Stimulated activated effector memory CD8-positive, alpha-beta T cell treated with anti-CD3 and anti-CD28 coated beads, Interleukin-12 subunit alpha, Interleukin-12 subunit beta, amount 100 ng/mL, for 72 hours (primary cell): ENCODE measurements around the gene PREP.
"Not testable (repeated sequence)": the region's sequence is repeated elsewhere in the genome, so short reads cannot be mapped to it uniquely, and the experiment has no call there.

ENCODE experiments used
- ATAC-seq: fragments of 150-1000 bp; cut with Tn5 transposase; 2 replicates; pipeline ENCODE4 v1.10.0; 2021
- DNase-seq, 2 donors: peaks; one replicate each; pipeline ENCODE4 v3.0.0; 2021 to 2022; ENCODE audit warnings: low spot score in 2 of 2
- H3K27ac Mint-ChIP-seq: one replicate; pipeline ENCODE4 v1.8.0; 2022; ENCODE audit warnings: mild to moderate bottlenecking, mixed read lengths
- H3K36me3 Mint-ChIP-seq: one replicate; pipeline ENCODE4 v1.8.0; 2022; ENCODE audit warnings: mild to moderate bottlenecking, mixed read lengths
- H3K4me1 Mint-ChIP-seq: one replicate; pipeline ENCODE4 v1.8.0; 2022; ENCODE audit warnings: mixed read lengths
- H3K4me3 Mint-ChIP-seq: one replicate; pipeline ENCODE4 v1.8.0; 2022; ENCODE audit warnings: mild to moderate bottlenecking, mixed read lengths
- H3K9me3 Mint-ChIP-seq: one replicate; pipeline ENCODE4 v1.8.0; 2022; ENCODE audit warnings: mixed read lengths

PREP gene

DNA sequence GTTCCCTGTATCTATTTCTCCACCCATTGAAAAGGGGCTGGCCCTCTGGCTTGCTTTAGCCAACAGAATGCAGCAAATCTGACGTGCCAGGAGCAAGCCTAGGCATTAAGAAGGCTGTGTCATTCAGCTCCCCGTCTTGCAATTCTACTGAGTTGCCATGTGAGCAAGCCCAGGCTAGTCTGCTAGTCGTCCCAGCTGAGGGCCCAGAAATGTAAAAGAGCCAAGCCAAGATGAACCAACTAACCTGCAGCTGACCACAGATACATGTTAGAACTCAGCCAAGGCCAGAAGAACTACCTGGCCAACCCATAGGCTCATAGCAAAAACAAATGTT is 30.1 kb downstream of the PREP start:
- no peaks in the 10 kb centered on the region for H3K9me3 Mint-ChIP-seq
- H3K36me3 Mint-ChIP-seq: peaks cover 84% of the 10 kb centered on the region
- no peak overlapping the region for H3K27ac Mint-ChIP-seq
- peaks cover 3% of the 10 kb centered on the region for H3K4me1 Mint-ChIP-seq
- no peak overlapping the region for H3K4me3 Mint-ChIP-seq
- no peak for ATAC-seq
- no peak for DNase-seq

DNA sequence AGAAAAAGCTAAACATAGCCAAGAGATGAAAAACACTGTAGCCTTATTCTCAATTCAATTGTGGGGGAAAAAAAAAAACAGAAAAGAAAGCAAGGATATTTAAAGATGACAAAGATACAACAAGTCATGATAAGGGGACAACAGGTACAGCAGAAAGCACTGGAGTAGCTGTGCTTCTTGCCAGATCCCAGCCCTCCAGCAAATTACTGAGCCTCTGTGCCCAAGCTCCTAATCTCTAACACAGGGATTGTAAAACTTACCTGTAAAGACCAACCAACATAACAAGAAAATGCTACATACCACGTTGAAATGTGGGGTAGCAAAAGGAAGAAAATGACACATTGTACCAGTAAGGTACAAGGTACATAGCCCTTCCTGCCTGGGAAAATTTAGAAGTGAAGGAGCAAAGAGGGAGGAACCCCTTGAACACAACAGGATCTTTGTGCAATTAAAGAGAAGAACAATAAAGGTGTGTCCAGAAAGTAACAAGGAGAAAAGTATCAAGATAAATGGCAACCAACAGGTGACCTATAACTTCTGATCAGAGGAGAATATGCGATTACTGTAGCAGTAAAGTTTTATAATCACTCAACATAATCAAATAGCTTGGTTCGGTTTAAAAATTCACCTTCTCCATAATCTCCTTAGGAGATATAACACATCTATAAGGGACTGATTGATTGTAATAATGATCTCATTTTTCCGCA is 30.6 kb downstream of the PREP start:
- ATAC-seq (no peak), DNase-seq (no peak)
- Mint-ChIP-seq H3K4me1 (peaks cover 1% of the 10 kb centered on the region), H3K9me3 (no peaks in the 10 kb centered on the region), H3K4me3 (no peak overlapping the region), H3K27ac (no peak overlapping the region), H3K36me3 (peaks cover 85% of the 10 kb centered on the region)

DNA sequence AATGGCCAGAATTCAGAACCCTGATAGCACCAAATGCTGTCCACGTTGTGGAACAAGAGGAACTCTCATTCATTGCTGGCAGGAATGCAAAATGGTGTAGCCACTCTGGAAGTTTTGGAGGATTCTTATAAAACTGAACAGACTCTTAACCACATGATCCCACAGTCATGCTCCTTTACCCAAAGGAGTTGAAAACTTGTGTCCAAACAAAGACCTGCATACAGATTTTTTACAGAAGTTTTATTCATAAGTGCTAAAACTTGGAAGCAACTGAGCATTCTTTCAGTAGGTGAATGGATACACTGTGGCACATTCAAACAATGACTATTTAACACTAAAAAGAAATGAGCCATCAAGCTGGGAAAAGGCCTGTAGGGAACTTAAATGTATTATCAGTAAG is 32.5 kb downstream of the PREP start:
- Mint-ChIP-seq H3K27ac (no peak overlapping the region), H3K36me3 (peaks cover 93% of the 10 kb centered on the region), H3K9me3 (no peaks in the 10 kb centered on the region), H3K4me3 (no peak overlapping the region), H3K4me1 (peaks cover 10% of the 10 kb centered on the region)
- DNase-seq: no peak
- no peak for ATAC-seq

DNA sequence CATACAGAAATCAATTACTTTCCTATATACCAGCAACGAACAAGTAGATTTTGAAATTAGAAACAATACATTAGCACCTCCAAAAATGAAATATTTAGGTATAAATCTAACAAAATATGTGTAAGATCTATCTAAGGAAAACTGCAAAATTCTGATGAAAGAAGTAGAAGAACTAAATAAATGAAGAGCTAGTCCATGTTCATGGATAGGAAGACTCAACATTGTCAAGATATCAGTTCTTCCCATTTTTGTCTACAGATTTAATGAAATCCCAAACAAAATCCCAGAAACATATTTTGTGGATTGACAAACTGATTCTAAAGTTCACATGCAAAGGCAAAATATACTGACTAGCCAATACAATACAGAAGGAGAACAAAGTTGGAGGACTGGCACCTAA is 33.7 kb downstream of the PREP start:
- DNase-seq (no peak), ATAC-seq (no peak)
- H3K4me1 Mint-ChIP-seq: peaks cover 16% of the 10 kb centered on the region
- H3K36me3 Mint-ChIP-seq: peaks cover 95% of the 10 kb centered on the region
- H3K9me3 Mint-ChIP-seq: no peaks in the 10 kb centered on the region
- no peak overlapping the region for H3K4me3 Mint-ChIP-seq
- no peak overlapping the region for H3K27ac Mint-ChIP-seq

DNA sequence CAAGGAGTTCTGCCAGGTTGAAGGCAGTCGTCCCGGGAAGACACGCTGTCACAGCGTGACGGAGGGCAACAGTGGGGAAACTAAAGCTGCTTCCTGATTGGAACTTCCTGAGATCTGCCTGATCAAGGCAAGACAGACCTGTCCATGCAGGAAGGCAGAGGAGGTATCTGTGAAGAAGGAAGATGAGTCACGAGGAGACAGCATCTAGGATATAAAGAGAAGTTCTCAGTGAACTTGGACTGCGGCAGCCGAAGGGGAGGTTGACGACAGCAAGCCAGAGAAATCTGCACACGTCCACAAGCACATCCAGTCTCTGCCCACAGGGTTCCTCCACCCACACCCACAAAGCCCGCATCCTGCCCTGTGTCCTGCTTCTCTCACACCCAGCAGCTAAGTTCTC is 38.6 kb downstream of the PREP start:
- Mint-ChIP-seq H3K27ac (peak overlapping the region; percentile 70), H3K4me1 (peaks cover 35% of the 10 kb centered on the region), H3K9me3 (no peaks in the 10 kb centered on the region), H3K4me3 (peak overlapping the region; percentile 12), H3K36me3 (peaks cover 75% of the 10 kb centered on the region)
- DNase-seq (no peak), ATAC-seq (peak; percentile 71)

DNA sequence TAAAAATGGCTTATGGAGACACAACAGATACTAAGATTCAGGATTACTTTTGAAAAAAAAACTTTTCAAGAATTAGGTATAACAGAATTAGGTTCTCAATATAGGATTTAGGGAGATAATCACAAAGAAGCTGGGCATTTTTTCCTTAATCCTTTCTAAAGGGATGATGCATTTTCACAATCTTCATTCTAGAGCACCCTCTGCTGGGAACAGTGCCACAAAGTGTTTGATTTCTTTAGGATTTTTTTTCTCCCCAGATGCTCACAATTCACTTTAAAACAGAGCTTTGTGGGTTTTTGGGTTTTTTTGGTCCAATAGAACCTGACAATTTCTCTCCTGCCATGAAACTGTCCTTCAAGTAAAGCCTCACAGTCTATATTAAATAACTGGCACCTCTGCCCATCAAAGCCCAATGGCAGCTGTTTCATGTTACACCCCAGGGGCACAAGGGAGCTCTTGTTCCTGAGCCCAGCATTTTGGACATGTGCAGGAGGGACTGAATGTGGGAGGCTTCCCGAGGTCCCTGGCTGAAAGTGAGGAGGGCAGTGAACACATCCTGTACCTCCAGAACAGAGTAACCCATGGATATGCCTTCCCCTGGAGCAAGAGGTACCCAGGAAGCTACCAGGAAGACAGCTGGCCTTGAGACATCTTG is 39.7 kb downstream of the PREP start:
- DNase-seq (no peak), ATAC-seq (no peak)
- Mint-ChIP-seq H3K4me3 (no peak overlapping the region), H3K27ac (peak overlapping the region; percentile 70), H3K9me3 (no peaks in the 10 kb centered on the region), H3K36me3 (peaks cover 72% of the 10 kb centered on the region), H3K4me1 (peaks cover 40% of the 10 kb centered on the region)

DNA sequence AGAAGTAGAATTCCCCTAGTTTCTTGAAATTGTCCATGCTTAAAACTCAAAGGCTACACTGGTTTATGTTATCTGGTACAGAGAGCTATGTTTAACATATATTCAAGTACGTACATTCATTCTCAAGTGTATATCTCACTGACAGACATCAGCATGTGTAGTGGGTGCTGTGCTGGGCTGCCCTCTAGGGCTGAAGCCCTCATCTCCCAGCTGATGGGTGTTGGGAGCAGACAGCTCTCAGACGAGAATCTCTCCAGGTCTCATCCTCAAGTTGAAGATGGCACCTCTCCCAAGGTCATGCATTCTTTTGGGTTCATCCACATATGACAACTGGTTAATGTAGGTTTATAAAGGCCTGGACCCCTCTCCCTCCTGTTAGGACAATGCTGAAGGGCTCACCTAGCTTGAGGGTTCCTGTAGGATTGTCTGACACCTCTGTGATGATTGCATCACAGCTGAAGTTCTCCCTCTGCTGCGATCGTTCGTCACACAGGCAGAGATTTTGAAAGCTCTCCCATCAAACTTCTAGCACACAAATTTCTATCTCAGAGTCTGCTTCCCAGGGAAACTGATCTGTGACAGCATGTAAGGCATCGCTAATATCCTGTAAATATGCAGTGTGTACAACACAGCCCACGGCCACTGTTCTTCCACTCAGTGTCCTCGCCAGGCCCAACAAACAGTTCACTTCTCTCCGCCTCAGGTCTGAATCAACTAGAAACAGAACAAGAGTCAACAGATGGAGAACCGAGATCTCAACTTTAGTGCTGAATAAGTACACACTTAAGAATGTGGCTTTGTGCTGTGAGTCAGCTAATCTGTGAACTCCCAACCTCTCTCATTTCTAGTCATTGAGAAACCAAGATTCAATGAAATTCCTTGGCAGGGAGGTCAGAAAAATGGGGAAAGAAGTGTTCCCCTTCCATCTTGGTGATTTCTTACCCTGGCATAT is 43.2 kb downstream of the PREP start:
- DNase-seq: no peak
- peaks cover 29% of the 10 kb centered on the region for H3K4me1 Mint-ChIP-seq
- ATAC-seq: peak; percentile 91
- H3K36me3 Mint-ChIP-seq: peaks cover 69% of the 10 kb centered on the region
- peak overlapping the region; percentile 35 for H3K4me3 Mint-ChIP-seq
- H3K9me3 Mint-ChIP-seq: no peaks in the 10 kb centered on the region
- peak overlapping the region; percentile 60 for H3K27ac Mint-ChIP-seq

DNA sequence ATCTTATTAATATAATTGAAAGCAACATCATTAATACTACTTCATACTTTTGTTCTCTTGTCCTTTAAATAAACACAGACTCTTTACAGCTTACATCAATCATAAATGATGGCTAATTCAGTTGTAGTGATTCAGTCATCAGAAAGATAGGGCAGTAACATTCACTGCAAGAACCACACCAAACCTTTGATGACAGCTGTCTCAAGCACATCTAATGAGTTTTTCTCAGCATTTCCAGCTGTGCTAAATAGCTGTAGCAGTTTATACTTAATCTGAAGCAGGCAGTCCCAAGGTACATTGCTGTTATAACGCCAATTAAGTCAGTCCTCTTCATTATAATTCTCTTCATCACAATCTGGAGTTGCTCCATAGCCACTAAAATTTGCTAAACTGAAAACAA is 45.7 kb downstream of the PREP start:
- Mint-ChIP-seq H3K4me1 (peaks cover 16% of the 10 kb centered on the region), H3K36me3 (peaks cover 79% of the 10 kb centered on the region), H3K4me3 (no peak overlapping the region), H3K9me3 (no peaks in the 10 kb centered on the region), H3K27ac (no peak overlapping the region)
- ATAC-seq: no peak
- no peak for DNase-seq

DNA sequence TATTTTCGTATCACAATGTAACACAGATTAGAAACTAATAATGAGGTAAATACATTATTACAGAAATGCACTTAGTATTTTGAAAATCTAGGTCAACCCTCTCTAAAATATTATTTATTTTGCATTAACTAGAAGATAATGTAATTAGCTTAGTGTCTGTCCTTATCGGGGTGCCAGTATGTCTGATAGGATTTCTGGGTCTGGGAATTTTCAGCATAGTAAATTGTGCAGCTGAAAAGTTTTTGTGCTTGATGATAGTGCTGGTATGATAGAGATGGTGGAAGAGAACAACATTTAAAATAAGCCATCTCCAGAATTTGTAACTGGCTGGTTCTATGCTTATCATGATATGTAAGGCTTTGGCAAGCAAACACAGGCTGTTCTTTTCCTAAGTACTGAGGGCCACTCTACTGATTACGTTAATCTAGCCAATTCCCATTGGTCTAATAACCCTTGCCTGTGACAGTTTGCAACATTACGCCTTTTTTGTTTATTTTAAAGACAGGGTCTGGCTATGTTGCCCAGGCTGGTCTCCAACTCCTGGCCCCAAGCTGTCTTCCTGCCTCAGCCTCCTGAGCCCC is 50.8 kb downstream of the PREP start:
- Mint-ChIP-seq H3K9me3 (no peaks in the 10 kb centered on the region), H3K36me3 (peaks cover 90% of the 10 kb centered on the region), H3K4me1 (no peaks in the 10 kb centered on the region), H3K4me3 (no peak overlapping the region), H3K27ac (no peak overlapping the region)
- ATAC-seq: no peak
- no peak for DNase-seq

DNA sequence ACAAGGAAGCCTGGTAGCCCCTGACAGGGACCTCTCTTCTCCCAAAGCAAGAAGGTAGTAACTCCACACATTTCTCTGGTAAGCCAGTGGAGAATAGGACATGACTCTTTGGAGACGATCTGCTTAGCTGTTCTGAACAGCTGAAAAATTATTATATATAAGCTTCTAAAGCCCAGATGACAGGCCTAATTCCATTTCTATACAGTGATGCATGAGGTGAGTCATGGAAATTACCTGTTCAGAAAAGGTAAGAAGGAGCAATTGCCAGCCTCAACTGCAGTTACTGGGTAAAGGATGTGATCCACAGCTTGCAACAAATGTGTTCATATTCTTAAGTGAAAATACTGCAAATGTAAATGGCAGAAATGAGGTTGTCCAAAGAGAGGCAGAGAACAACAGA is 54.0 kb downstream of the PREP start:
- Mint-ChIP-seq H3K9me3 (no peaks in the 10 kb centered on the region), H3K36me3 (peaks cover 64% of the 10 kb centered on the region), H3K4me1 (peaks cover 7% of the 10 kb centered on the region), H3K4me3 (no peak overlapping the region), H3K27ac (no peak overlapping the region)
- ATAC-seq (no peak), DNase-seq (no peak)

DNA sequence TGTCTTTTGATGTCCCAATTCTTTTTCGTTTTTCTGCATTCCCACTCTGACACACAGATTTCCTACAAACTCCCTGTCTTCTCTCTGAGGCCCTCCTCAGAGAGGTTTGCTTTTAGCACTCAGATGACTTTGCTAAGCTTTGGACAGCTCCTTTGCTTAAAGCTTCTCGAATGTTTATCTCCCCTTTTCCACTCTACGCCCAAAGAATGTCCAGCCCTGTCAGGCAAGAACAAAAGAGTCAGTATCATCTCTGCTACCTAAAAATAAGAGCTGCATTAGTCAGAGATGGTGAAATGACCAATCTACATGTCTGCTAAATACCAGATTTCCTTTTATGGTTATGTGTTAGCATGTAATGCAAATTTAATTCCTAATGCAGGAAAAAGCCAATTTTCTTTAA is 56.8 kb downstream of the PREP start:
- H3K4me3 Mint-ChIP-seq: no peak overlapping the region
- H3K4me1 Mint-ChIP-seq: peaks cover 21% of the 10 kb centered on the region
- H3K9me3 Mint-ChIP-seq: no peaks in the 10 kb centered on the region
- ATAC-seq: peak; percentile 59
- H3K27ac Mint-ChIP-seq: no peak overlapping the region
- DNase-seq: no peak
- H3K36me3 Mint-ChIP-seq: peaks cover 41% of the 10 kb centered on the region

DNA sequence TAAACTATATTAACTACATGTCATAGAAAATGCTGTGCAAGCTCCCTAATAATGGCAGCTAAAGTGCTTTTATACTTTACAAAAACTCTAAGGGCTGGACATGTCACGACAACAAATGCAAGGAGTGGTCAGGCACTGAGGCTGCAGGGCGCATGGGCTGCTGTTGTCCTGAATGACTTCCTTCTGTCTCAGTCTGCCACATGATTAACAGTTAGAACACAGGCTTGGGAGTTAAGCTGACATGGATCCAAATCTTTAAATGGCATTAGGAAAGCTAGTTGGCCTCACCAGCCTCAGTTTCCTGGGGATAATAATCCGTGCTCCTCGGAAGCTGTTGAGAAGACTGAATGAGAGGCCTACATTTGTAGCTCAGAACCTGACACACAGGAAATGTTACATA is 57.4 kb downstream of the PREP start:
- Mint-ChIP-seq H3K36me3 (peaks cover 41% of the 10 kb centered on the region), H3K9me3 (no peaks in the 10 kb centered on the region), H3K4me3 (no peak overlapping the region), H3K4me1 (peaks cover 26% of the 10 kb centered on the region), H3K27ac (no peak overlapping the region)
- ATAC-seq (no peak), DNase-seq (no peak)

DNA sequence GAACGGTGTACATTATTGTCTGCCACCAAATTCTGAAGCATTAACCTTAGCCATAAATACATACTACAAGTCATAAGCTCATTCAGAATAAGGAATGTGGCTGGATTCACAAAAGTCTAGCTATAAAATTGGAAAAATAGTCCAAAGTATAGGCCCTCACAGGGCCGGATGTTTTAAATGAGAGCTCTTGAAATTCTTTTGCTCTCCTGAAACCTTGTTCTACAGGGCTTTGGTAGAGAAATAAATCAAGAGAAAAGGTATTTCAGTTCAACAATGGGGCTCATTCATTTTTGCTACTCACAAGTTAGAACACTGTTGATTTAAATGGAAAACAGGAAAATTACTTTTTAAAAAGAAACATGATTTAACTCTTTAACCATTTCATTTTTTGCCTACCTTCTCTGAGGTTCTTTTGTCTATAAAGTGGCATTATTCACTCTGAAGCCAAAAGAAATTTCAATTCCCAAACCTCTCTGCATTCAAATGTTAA is 58.0 kb downstream of the PREP start:
- Mint-ChIP-seq H3K9me3 (no peaks in the 10 kb centered on the region), H3K4me3 (no peak overlapping the region), H3K27ac (no peak overlapping the region), H3K4me1 (peaks cover 30% of the 10 kb centered on the region), H3K36me3 (peaks cover 35% of the 10 kb centered on the region)
- no peak for DNase-seq
- no peak for ATAC-seq

DNA sequence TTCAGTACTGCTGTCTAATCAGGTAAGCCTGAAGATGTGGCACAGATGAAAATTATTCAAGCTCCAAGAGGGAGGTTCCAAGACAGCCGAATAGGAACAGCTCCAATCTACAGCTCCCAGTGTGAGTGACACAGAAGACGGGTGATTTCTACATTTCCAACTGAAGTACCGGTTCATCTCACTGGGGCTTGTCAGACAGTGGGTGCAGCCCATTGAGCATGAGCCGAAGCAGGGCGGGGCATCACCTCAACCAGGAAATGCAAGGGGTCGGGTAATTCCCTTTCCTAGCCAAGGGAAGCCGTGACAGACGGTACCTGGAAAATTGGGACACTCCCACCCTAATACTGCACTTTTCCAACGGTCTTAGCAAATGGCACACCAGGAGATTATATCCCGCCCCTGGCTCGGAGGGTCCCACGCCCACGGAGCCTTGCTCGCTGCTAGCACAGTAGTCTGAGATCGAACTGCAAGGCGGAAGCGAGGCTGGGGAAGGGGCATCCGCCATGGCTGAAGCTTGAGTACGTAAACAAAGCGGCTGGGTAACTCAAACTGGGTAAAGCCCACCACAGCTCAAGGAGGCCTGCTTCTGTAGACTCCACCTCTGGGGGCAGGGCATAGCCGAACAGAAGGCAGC is 64.4 kb downstream of the PREP start:
- not testable (repeated sequence) for H3K9me3 Mint-ChIP-seq, DNase-seq, ATAC-seq, H3K4me3 Mint-ChIP-seq, H3K27ac Mint-ChIP-seq
- peaks cover 30% of the 10 kb centered on the region for H3K4me1 Mint-ChIP-seq
- peaks cover 48% of the 10 kb centered on the region for H3K36me3 Mint-ChIP-seq

DNA sequence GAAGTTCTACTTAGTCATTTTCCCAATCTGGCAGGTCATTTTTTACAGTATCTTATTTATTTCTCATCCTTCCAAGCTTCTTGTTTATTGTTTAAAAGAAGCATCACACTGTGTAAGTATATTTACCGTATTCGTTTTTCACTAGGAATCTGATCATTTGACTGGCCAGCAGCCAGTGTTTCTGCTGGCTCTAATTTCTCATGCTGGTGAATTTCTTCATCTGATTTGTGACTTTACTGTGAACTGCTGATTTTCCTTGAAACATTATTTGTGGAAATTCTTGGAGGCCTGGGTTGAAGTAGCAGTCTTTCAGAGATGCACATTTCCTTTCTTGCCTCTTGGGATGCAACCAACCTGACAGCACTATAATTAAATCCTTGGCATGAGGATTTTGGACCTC is 65.9 kb downstream of the PREP start:
- DNase-seq (no peak), ATAC-seq (no peak)
- H3K4me3 Mint-ChIP-seq: no peak overlapping the region
- H3K36me3 Mint-ChIP-seq: peaks cover 63% of the 10 kb centered on the region
- H3K9me3 Mint-ChIP-seq: no peaks in the 10 kb centered on the region
- H3K4me1 Mint-ChIP-seq: peaks cover 24% of the 10 kb centered on the region
- H3K27ac Mint-ChIP-seq: no peak overlapping the region
